Liver (tissue), 9 donors: ENCODE measurements around the gene MAP1LC3B2. TPM values are rescaled to one million over a fixed set of nuclear protein-coding genes. Genes with fewer than 3 reads are reported as not detected.

Experiments
- DNase-seq: peaks from one replicate; pipeline ENCODE4 v3.0.0-alpha.2; 2017; ENCODE audit warnings: low spot score
- H3K27ac ChIP-seq, 2 donors: one replicate each; pipeline ENCODE4 v1.7.0; 2013; ENCODE audit warnings: inconsistent platforms in 2 of 2, low read length in 2 of 2, control low read depth in 1 of 2, low read depth in 1 of 2, mild to moderate bottlenecking in 1 of 2
- H3K27me3 ChIP-seq, 4 donors: one replicate each; pipeline versions ENCODE4 v1.6.1 to v1.7.0; 2013; ENCODE audit warnings: low read length in 3 of 4, inconsistent platforms in 1 of 4, mild to moderate bottlenecking in 1 of 4, moderate library complexity in 1 of 4; ENCODE audit not compliant: control insufficient read depth in 4 of 4, insufficient read depth in 4 of 4
- H3K36me3 ChIP-seq, 4 donors: one replicate each; pipeline versions ENCODE4 v1.6.1 to v1.7.0; 2013; ENCODE audit warnings: low read length in 3 of 4, mild to moderate bottlenecking in 3 of 4, low read depth in 1 of 4, moderate library complexity in 1 of 4; ENCODE audit not compliant: control insufficient read depth in 4 of 4, insufficient read depth in 3 of 4
- H3K4me1 ChIP-seq, 4 donors: one replicate each; pipeline versions ENCODE4 v1.6.1 to v1.7.0; 2013; ENCODE audit warnings: low read length in 3 of 4, mild to moderate bottlenecking in 3 of 4, moderate library complexity in 1 of 4; ENCODE audit not compliant: control insufficient read depth in 4 of 4, insufficient read depth in 4 of 4
- H3K4me3 ChIP-seq, 3 donors: one replicate each; pipeline versions ENCODE4 v1.6.1 to v1.7.0; 2013; ENCODE audit warnings: low read length in 3 of 3, control low read depth in 1 of 3, low read depth in 1 of 3, mild to moderate bottlenecking in 1 of 3
- H3K9ac ChIP-seq, 2 donors: one replicate each; pipeline ENCODE4 v1.7.0; 2013; ENCODE audit warnings: low read length in 2 of 2, mild to moderate bottlenecking in 2 of 2, moderate library complexity in 2 of 2, control low read depth in 1 of 2, low read depth in 1 of 2
- H3K9me3 ChIP-seq, 4 donors: one replicate each; pipeline versions ENCODE4 v1.6.1 to v1.7.0; 2013; ENCODE audit warnings: low read length in 3 of 4; ENCODE audit not compliant: control insufficient read depth in 4 of 4
- ATF3 ChIP-seq: IDR thresholded peaks from 2 replicates; pipeline ENCODE4 v1.6.1; 2016; ENCODE audit warnings: antibody characterized with exemption
- EGR1 ChIP-seq, 2 donors: IDR thresholded peaks; 2 replicates each; pipeline ENCODE4 v1.6.1; 2016 to 2018; ENCODE audit warnings: antibody characterized with exemption in 2 of 2, low read depth in 2 of 2
- FOXA1 ChIP-seq: IDR thresholded peaks from 2 replicates; pipeline ENCODE4 v1.6.1; 2016; ENCODE audit warnings: antibody characterized with exemption
- HNF4G ChIP-seq: IDR thresholded peaks from 2 replicates; pipeline ENCODE4 v1.6.1; 2016; ENCODE audit warnings: antibody characterized with exemption
- MAX ChIP-seq: IDR thresholded peaks from 2 replicates; pipeline ENCODE4 v1.6.1; 2016; ENCODE audit warnings: antibody characterized with exemption
- NR2F2 ChIP-seq: IDR thresholded peaks from 2 replicates; pipeline ENCODE4 v1.6.1; 2016; ENCODE audit warnings: antibody characterized with exemption
- REST ChIP-seq: IDR thresholded peaks from 2 replicates; pipeline ENCODE4 v1.6.1; 2016; ENCODE audit warnings: antibody characterized with exemption, mild to moderate bottlenecking
- RXRA ChIP-seq, 2 donors: IDR thresholded peaks; 2 replicates each; pipeline ENCODE4 v1.6.1; 2017 to 2018; ENCODE audit warnings: antibody characterized with exemption in 2 of 2, mild to moderate bottlenecking in 1 of 2
- YY1 ChIP-seq: IDR thresholded peaks from 2 replicates; pipeline ENCODE4 v1.6.1; 2016; ENCODE audit warnings: antibody characterized with exemption, mild to moderate bottlenecking
- WGBS: extraction: QIAGEN DNeasy Blood & Tissue Kit; methylation state at CpG from one replicate; pipeline ENCODE4 v1.1.7; 2013; 5-methylcytosine and 5-hydroxymethylcytosine counted together
- polyA plus RNA-seq, 2 donors: library from polyadenylated mRNA; stranded (reverse) in 1 of 2; unstranded in 1 of 2; fragments of 200-250 nt in 1 of 2; fragments of >200 nt in 1 of 2; fragmentation: Nextera tagmentation in 1 of 2; extraction: Ambion mirVana in 1 of 2; gene quantifications; one replicate each; pipeline versions ENCODE4 v1.2.1 to v1.2.3, GENCODE V29; 2013 to 2015
- total RNA-seq, 2 donors: library from RNA; depleted of rRNA; stranded (reverse); fragments of >200 nt; gene quantifications; one replicate each; pipeline ENCODE4 v1.2.3, GENCODE V29; 2014
- TF ChIP-seq, protein P1 (sequence below): fragments of 150-350 bp; IDR thresholded peaks from 2 replicates; pipeline ENCODE4 v1.5.1; 2017; ENCODE audit warnings: improper control_type of control experiment, low read depth, low read length; ENCODE audit not compliant: missing input control
- donor health status: healthy.
- donor health status: healthy.
- donor health status: healthy.
- donor health status: healthy.
- donor health status: healthy.

Gene MAP1LC3B2
- total and polyA plus RNA-seq, 4 donors, result 1.3 to 7.7 TPM; not detected in 2

DNA sequence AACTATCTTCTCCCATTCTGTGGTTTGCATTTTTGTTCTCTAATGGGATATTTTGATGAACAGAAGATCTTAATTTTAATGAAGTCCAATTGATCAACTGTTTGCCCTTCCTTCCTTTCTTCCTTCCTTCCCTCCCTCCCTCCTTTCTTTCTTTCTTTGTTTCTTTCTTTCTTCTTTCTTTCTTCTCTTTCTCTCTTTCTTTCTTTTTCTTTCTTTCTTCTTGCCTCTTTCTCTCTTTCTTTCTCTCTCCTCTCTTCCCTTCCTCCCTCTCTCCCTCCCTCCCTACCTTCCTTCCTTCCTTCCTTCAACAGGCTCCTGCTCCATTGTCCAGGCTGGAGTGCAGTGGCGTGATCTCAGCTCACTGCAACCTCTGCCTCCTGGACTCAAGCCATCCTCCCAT, 18.9 kb downstream of the MAP1LC3B2 start:
- Histone ChIP-seq H3K9me3 (no peaks in the 10 kb centered on the region), H3K4me3 (no peak overlapping the region), H3K36me3 (no peaks in the 10 kb centered on the region), H3K27me3 (no peaks in the 10 kb centered on the region), H3K27ac (no peak overlapping the region), H3K4me1 (no peaks in the 10 kb centered on the region), H3K9ac (no peak overlapping the region)
- no peak for DNase-seq
- TF ChIP-seq REST, result no peak
- TF ChIP-seq, protein P1, sequence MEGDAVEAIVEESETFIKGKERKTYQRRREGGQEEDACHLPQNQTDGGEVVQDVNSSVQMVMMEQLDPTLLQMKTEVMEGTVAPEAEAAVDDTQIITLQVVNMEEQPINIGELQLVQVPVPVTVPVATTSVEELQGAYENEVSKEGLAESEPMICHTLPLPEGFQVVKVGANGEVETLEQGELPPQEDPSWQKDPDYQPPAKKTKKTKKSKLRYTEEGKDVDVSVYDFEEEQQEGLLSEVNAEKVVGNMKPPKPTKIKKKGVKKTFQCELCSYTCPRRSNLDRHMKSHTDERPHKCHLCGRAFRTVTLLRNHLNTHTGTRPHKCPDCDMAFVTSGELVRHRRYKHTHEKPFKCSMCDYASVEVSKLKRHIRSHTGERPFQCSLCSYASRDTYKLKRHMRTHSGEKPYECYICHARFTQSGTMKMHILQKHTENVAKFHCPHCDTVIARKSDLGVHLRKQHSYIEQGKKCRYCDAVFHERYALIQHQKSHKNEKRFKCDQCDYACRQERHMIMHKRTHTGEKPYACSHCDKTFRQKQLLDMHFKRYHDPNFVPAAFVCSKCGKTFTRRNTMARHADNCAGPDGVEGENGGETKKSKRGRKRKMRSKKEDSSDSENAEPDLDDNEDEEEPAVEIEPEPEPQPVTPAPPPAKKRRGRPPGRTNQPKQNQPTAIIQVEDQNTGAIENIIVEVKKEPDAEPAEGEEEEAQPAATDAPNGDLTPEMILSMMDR, result no peak
- TF ChIP-seq MAX, result no peak
- TF ChIP-seq HNF4G, result no peak
- TF ChIP-seq ATF3, result no peak
- TF ChIP-seq YY1, result no peak
- no peak for TF ChIP-seq RXRA (IDR thresholded peaks at IDR 0.05)
- no peak for TF ChIP-seq FOXA1
- TF ChIP-seq NR2F2, result no peak
- WGBS, result 88% methylated on average over 1 of the region's 1 CpG

- Histone ChIP-seq H3K27me3 (no peaks in the 10 kb centered on the region), H3K27ac (no peak overlapping the region), H3K9me3 (no peaks in the 10 kb centered on the region), H3K4me1 (no peaks in the 10 kb centered on the region), H3K36me3 (no peaks in the 10 kb centered on the region), H3K9ac (no peak overlapping the region), H3K4me3 (no peak overlapping the region)
- DNase-seq, result no peak
- 79% methylated on average over 11 of the region's 11 CpGs for WGBS
- TF ChIP-seq EGR1 (IDR thresholded peaks at IDR 0.05; ENCODE audit: low read depth in 2 of 2) (peak in 1 of 2 donors; percentile 47), YY1 (no peak)
- TF ChIP-seq, protein P1, result no peak
These were observed 23.4 kb downstream of the MAP1LC3B2 start for GRCh38 chr12:116582610-116583009.
